Measurements from ENCODE around the gene SPDYE17.
"Not testable (repeated sequence)": the region's sequence is repeated elsewhere in the genome, so short reads cannot be mapped to it uniquely, and the experiment has no call there.

GRCh38 chr7:77077060-77077459 is 44.9 kb upstream of the SPDYE17 start:
- TF ChIP-seq CTCF (IDR thresholded peaks at IDR 0.05; ENCODE audit: poor library complexity); EZH2 (IDR thresholded peaks at IDR 0.05; ENCODE audit: borderline replicate concordance); EZH2phosphoT487 (IDR thresholded peaks at IDR 0.05; ENCODE audit: low read depth, severe bottlenecking, unreplicated experiment): not testable (repeated sequence)

Data from hepatocyte (in vitro differentiated cells).